PFSK-1 (cell line): ENCODE data around the gene TMED6.

Experiments used
- FOXP2 ChIP-seq: optimal IDR thresholded peaks from 2 replicates; pipeline ENCODE3; 2011; ENCODE audit warnings: borderline replicate concordance, control low read depth, inconsistent platforms; ENCODE audit not compliant: insufficient read depth; ENCODE audit errors: extremely low read length, extremely low read depth
- POLR2AphosphoS5 ChIP-seq: IDR thresholded peaks from 2 replicates; pipeline ENCODE4 v1.6.1; 2012; ENCODE audit warnings: low read depth, mild to moderate bottlenecking, control low read depth, low read length, moderate library complexity
- SIN3A ChIP-seq: IDR thresholded peaks from 2 replicates; pipeline ENCODE4 v1.6.1; 2012; ENCODE audit warnings: mild to moderate bottlenecking, low read length, moderate library complexity, borderline replicate concordance; ENCODE audit not compliant: insufficient read depth
- TAF1 ChIP-seq: IDR thresholded peaks from 2 replicates; pipeline ENCODE4 v1.6.1; 2012; ENCODE audit warnings: low read length, control low read depth, borderline replicate concordance; ENCODE audit not compliant: insufficient read depth
- TF ChIP-seq, protein P1 (sequence below), 2 experiments: IDR thresholded peaks; 2 replicates each; pipeline versions ENCODE4 v1.6.1 to v1.8.0; 2011 to 2012; ENCODE audit warnings: low read depth in 2 of 2, low read length in 2 of 2, control low read depth in 1 of 2, inconsistent platforms in 1 of 2, mild to moderate bottlenecking in 1 of 2, moderate library complexity in 1 of 2; ENCODE audit not compliant: insufficient read depth in 1 of 2

DNA sequence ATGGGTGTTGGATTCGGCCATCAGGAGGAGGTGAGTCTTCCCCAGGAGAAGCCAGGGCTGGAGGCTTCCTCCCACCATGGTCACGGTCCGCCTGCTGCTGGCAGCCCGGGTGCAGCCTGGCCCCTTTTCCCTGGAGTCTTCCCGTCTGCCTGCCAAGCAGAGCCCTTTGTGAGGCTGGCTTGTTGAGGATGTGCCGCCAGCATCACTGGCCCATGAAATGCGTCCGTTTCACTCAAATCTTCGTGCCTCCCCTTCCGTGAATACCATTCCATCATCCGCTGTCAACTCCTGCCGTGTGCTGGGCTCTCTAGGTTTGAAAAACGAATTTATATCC, 30.9 kb downstream of the TMED6 start:
- TF ChIP-seq, protein P1, sequence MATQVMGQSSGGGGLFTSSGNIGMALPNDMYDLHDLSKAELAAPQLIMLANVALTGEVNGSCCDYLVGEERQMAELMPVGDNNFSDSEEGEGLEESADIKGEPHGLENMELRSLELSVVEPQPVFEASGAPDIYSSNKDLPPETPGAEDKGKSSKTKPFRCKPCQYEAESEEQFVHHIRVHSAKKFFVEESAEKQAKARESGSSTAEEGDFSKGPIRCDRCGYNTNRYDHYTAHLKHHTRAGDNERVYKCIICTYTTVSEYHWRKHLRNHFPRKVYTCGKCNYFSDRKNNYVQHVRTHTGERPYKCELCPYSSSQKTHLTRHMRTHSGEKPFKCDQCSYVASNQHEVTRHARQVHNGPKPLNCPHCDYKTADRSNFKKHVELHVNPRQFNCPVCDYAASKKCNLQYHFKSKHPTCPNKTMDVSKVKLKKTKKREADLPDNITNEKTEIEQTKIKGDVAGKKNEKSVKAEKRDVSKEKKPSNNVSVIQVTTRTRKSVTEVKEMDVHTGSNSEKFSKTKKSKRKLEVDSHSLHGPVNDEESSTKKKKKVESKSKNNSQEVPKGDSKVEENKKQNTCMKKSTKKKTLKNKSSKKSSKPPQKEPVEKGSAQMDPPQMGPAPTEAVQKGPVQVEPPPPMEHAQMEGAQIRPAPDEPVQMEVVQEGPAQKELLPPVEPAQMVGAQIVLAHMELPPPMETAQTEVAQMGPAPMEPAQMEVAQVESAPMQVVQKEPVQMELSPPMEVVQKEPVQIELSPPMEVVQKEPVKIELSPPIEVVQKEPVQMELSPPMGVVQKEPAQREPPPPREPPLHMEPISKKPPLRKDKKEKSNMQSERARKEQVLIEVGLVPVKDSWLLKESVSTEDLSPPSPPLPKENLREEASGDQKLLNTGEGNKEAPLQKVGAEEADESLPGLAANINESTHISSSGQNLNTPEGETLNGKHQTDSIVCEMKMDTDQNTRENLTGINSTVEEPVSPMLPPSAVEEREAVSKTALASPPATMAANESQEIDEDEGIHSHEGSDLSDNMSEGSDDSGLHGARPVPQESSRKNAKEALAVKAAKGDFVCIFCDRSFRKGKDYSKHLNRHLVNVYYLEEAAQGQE (IDR thresholded peaks at IDR 0.05; ENCODE audit: insufficient read depth in 1 of 2, low read depth in 2 of 2, low read length in 2 of 2), result no peak
- TF ChIP-seq FOXP2 (no peak), TAF1 (no peak), POLR2AphosphoS5 (no peak), SIN3A (no peak)
